GM21737 (cell line): ENCODE results near the gene LRRC53.

ENCODE experiments used
- ATAC-seq: cut with Tn5 transposase; IDR thresholded peaks from one replicate; pipeline ENCODE4 v1.9.1; 2021; ENCODE audit warnings: mild to moderate bottlenecking, moderate library complexity; ENCODE audit not compliant: unreplicated experiment

LRRC53 gene, protein sequence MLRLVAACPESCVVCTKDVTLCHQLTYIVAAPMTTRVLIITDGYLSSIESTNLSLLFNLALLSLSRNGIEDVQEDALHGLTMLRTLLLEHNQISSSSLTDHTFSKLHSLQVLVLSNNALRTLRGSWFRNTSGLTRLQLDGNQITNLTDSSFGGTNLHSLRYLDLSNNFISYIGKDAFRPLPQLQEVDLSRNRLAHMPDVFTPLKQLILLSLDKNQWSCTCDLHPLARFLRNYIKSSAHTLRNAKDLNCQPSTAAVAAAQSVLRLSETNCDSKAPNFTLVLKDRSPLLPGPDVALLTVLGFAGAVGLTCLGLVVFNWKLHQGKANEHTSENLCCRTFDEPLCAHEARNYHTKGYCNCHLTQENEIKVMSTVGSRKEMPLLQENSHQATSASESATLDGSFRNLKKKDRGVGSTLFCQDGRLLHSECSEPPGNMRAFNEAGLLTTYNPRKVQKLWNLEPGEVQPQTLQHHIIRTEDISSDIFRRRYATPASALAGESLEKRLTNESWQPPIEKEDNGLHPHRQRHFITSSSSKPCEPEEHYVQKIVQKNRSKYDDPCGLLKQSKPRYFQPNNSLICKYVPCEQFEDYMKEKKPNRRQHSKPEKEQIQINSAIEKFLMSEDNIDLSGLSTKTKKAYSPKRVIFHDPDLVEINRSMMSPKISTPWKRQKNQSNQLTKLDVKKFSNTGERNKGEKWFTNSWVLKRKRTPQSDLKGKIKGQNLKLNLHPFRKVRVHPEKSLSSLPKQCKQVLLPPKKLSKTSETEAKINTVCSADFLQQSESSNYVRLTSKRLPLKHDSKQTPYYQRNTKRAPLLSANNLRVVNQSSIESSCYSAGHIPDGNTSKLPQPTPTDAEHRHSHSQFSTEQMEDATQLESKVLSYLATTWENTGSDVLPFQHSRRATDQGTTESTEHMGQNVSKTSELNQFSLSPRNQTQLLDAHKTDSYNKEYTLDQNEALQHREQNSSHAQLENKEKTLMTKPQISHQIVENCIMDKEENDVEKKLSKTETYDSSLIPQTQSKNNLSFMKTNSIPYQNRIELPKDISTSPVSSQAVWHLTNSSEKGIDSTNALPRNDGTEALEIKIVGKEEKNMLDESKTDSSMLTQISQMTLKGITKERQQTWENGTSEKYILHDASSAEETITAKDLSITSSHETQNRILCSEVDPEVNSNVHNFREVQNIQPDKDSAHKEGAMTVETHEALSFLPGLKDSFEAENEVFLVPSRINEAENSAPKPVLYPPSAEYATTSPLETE

GRCh38 chr1:74512170-74512915, at the start of gene LRRC53:
Gene LRRC53, minus strand, starts transcription at chr1:74512611. Its CDS starts 29,262 bp downstream, at chr1:74483349.
- ATAC-seq, result no peak

DNA sequence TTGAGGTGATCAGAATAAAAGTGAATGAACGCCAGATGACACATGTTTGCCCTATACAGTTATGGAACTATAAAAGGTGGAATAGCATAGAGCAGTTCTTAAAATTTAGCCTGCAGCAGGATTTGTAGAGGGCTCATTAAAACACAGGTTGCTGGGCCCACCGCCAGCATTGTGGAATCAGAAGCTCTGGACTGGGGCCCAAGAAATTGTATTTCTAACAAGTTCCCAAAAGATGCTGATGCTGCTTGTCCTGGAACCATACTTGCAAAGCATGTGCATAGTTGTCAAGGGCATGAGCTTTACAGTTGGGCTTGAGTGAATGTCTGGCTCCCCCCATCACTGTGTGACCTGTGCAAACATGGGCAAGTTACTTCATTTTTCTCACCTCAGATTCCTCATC, 37.5 kb upstream of the LRRC53 start:
- ATAC-seq, result no peak

DNA sequence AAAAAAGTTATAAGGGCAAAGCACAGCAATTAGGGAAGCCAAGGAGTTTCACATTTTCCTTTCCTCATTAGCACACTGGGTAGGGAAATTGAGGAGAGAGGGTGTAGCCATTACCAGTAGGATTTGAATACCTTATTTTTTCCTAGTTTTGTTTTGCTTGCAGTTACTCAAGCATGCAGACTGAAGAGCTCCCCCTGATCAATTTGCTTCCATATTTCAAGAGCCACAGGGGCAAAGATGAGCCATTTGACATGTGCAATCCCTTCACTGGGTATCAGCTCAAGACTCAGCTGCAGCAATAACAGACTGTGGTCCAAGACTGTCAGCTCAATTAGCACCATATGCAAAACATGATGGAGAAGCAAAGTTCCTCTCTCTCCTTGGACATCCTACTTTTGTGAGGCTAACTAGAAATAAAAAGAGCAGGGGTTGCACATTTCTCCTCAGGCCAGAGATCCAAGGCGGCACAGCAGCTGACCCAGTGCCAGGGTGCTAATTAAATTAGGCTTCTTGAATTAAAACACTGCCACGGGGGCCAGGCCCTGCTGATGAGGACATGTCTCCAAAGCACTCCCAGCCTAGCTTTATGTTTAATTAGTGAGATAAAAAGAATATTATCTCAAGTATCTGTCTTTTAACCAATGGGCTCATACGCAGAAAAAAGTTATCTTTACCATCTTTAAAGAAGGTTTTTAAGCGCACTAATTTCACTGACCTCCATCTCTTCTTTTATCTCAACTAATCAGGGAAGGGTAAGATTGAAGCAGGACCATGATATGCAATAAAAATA, 36.7 kb upstream of the LRRC53 start:
- ATAC-seq, result no peak

GRCh38 chr1:74545821-74546220, 33.4 kb upstream of the LRRC53 start:
- ATAC-seq, result no peak

GRCh38 chr1:74534241-74534640, 21.8 kb upstream of the LRRC53 start:
- no peak for ATAC-seq

- ATAC-seq, result no peak
These were observed 19.4 kb upstream of the LRRC53 start for GRCh38 chr1:74531796-74532195.

- no peak for ATAC-seq
These were observed 18.5 kb upstream of the LRRC53 start for GRCh38 chr1:74530892-74531291.

- ATAC-seq, result no peak
These were observed 15.7 kb upstream of the LRRC53 start for GRCh38 chr1:74528123-74528522.

GRCh38 chr1:74526708-74527107, 14.3 kb upstream of the LRRC53 start:
- ATAC-seq, result no peak

DNA sequence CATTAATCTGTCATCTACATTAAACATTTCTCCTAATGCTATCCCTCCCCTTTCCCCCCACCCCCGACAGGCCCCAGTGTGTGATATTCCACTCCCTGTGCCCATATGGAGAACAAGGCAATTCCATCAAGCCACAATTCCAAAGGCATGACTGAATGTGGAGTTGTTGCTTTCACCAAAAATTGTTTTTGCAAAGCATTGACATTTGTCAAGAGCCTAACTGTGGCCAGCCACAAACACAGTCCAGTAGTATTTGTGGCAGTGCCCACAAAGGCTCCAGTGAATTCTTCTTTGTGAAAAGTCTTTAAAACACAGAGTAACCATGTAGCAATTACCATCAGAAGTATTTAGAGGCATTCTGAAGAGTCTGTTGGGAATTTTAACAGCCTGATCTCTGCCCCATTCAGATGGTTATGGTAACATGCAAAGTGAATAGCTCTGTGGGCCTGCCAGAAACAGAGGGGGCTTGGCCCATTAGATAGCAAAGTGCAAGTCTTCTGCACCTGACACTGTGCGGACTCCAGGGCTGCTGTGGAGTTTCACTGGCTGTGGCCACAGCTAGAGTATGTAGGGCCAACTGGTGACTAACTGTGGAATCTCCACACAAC, 11.6 kb upstream of the LRRC53 start:
- no peak for ATAC-seq

GRCh38 chr1:74522148-74522547, 9.7 kb upstream of the LRRC53 start:
- no peak for ATAC-seq

- ATAC-seq, result peak; percentile 76
These were observed 5.2 kb upstream of the LRRC53 start for GRCh38 chr1:74517599-74518051.

GRCh38 chr1:74513411-74514300, 1.2 kb upstream of the LRRC53 start:
- no peak for ATAC-seq

- ATAC-seq, result no peak
These were observed 4.0 kb downstream of the LRRC53 start for GRCh38 chr1:74508449-74508848.

GRCh38 chr1:74505928-74506710, 6.3 kb downstream of the LRRC53 start:
- no peak for ATAC-seq

- no peak for ATAC-seq
These were observed 7.4 kb downstream of the LRRC53 start for GRCh38 chr1:74504933-74505512.
